Measurements from ENCODE around the gene ZNF555. TPM values are rescaled to one million over a fixed set of nuclear protein-coding genes. Genes with fewer than 3 reads are reported as not detected.

Gene ZNF555
- total and polyA plus RNA-seq, 2 of the 13 experiments (the other 11 are each of a cell fraction or from before 2014, with no cell fraction given), result 5.0 to 8.0 TPM

GRCh38 chr19:2867025-2867991 is 26.0 kb downstream of the ZNF555 start, which contains the start of gene ZNF556 (continued):
- TF ChIP-seq ZBTB7B (CRISPR knock-in tag; IDR thresholded peaks at IDR 0.05) (peak; percentile 59; the same call in 1 of the 2 replicates), SSRP1 (CRISPR knock-in tag; IDR thresholded peaks at IDR 0.05) (no peak), STAT5B (CRISPR knock-in tag; IDR thresholded peaks at IDR 0.05) (peak; percentile 62; the same call in 1 of the 2 replicates), PITX1 (CRISPR knock-in tag; IDR thresholded peaks at IDR 0.05) (no peak; the same call in 1 of the 2 replicates), PAWR (CRISPR knock-in tag; IDR thresholded peaks at IDR 0.05; ENCODE audit: borderline replicate concordance) (no peak), DNMT1 (CRISPR knock-in tag; IDR thresholded peaks at IDR 0.05) (no peak), ZNF124 (CRISPR knock-in tag; IDR thresholded peaks at IDR 0.05) (peak; percentile 32; the same call in 1 of the 2 replicates), NFYC (CRISPR knock-in tag; IDR thresholded peaks at IDR 0.05) (peak; percentile 96), LCORL (IDR thresholded peaks at IDR 0.05) (no peak), LCORL (CRISPR knock-in tag; IDR thresholded peaks at IDR 0.05) (peak; percentile 69), ELF4 (CRISPR knock-in tag; IDR thresholded peaks at IDR 0.05; ENCODE audit: borderline replicate concordance) (0 out of 2 replicates have a peak, but pooled peaks have one; percentile 39), ZNF784 (CRISPR knock-in tag; IDR thresholded peaks at IDR 0.05; ENCODE audit: borderline replicate concordance) (peak; percentile 43; the same call in 1 of the 2 replicates), ZNF883 (CRISPR knock-in tag; IDR thresholded peaks at IDR 0.05; ENCODE audit: not compliant biosample characterization) (no peak), RFX5 (IDR thresholded peaks at IDR 0.05; ENCODE audit: low read depth, low read length) (peak; percentile 95), ZNF253 (CRISPR knock-in tag; IDR thresholded peaks at IDR 0.05; ENCODE audit: borderline replicate concordance) (peak; percentile 56; the same call in 1 of the 2 replicates), NR2C2 (CRISPR knock-in tag; IDR thresholded peaks at IDR 0.05; ENCODE audit: borderline replicate concordance) (no peak; the same call in 1 of the 2 replicates), BCL3 (CRISPR knock-in tag; IDR thresholded peaks at IDR 0.05) (0 out of 2 replicates have a peak, but pooled peaks have one; percentile 53)
- TF ChIP-seq, protein P1, sequence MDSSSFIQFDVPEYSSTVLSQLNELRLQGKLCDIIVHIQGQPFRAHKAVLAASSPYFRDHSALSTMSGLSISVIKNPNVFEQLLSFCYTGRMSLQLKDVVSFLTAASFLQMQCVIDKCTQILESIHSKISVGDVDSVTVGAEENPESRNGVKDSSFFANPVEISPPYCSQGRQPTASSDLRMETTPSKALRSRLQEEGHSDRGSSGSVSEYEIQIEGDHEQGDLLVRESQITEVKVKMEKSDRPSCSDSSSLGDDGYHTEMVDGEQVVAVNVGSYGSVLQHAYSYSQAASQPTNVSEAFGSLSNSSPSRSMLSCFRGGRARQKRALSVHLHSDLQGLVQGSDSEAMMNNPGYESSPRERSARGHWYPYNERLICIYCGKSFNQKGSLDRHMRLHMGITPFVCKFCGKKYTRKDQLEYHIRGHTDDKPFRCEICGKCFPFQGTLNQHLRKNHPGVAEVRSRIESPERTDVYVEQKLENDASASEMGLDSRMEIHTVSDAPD (CRISPR knock-in tag; IDR thresholded peaks at IDR 0.05), result no peak
- TF ChIP-seq, protein P2, sequence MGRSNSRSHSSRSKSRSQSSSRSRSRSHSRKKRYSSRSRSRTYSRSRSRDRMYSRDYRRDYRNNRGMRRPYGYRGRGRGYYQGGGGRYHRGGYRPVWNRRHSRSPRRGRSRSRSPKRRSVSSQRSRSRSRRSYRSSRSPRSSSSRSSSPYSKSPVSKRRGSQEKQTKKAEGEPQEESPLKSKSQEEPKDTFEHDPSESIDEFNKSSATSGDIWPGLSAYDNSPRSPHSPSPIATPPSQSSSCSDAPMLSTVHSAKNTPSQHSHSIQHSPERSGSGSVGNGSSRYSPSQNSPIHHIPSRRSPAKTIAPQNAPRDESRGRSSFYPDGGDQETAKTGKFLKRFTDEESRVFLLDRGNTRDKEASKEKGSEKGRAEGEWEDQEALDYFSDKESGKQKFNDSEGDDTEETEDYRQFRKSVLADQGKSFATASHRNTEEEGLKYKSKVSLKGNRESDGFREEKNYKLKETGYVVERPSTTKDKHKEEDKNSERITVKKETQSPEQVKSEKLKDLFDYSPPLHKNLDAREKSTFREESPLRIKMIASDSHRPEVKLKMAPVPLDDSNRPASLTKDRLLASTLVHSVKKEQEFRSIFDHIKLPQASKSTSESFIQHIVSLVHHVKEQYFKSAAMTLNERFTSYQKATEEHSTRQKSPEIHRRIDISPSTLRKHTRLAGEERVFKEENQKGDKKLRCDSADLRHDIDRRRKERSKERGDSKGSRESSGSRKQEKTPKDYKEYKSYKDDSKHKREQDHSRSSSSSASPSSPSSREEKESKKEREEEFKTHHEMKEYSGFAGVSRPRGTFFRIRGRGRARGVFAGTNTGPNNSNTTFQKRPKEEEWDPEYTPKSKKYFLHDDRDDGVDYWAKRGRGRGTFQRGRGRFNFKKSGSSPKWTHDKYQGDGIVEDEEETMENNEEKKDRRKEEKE (IDR thresholded peaks at IDR 0.05), result no peak
- TF ChIP-seq, protein P3, sequence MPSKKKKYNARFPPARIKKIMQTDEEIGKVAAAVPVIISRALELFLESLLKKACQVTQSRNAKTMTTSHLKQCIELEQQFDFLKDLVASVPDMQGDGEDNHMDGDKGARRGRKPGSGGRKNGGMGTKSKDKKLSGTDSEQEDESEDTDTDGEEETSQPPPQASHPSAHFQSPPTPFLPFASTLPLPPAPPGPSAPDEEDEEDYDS (CRISPR knock-in tag; IDR thresholded peaks at IDR 0.05), result peak; percentile 97
